Omental fat pad (tissue), 4 donors: Measurements from ENCODE around the gene EEF1AKMT4. TPM values are rescaled to one million over a fixed set of nuclear protein-coding genes. Genes with fewer than 3 reads are reported as not detected.

Experiments used
- ATAC-seq: fragments of 150-250 bp; one replicate; pipeline ENCODE4 v1.9.1; 2016; ENCODE audit warnings: mild to moderate bottlenecking, moderate library complexity; ENCODE audit not compliant: low FRiP score
- DNase-seq: peaks from one replicate; pipeline ENCODE4 v3.0.0-alpha.2; 2019; ENCODE audit warnings: low spot score
- CTCF ChIP-seq, 3 donors: fragments of 450-650 bp; IDR thresholded peaks; one replicate each; pipeline ENCODE4 v1.5.1; 2016 to 2017; ENCODE audit warnings: antibody characterized with exemption in 3 of 3, mild to moderate bottlenecking in 3 of 3, moderate library complexity in 2 of 3
- total RNA-seq, 4 donors: library from RNA; depleted of rRNA; stranded (reverse); fragments of >200 nt; gene quantifications; one replicate each; pipeline ENCODE4 v1.1.0, GENCODE V29; 2016

The EEF1AKMT4 gene
- total RNA-seq = 10 to 100 TPM in 1 of 4 donors, 1 to 10 TPM in 3; 1.7 to 14.8 (median 5.5) TPM

GRCh38 chr3:184249412-184250166, at the start of gene EEF1AKMT4:
EEF1AKMT4 (plus strand) TSS chr3:184249672; CDS start chr3:184249695, 23 bp downstream.
- peak; percentile 88 for DNase-seq
- peak; percentile 97 for ATAC-seq

DNA sequence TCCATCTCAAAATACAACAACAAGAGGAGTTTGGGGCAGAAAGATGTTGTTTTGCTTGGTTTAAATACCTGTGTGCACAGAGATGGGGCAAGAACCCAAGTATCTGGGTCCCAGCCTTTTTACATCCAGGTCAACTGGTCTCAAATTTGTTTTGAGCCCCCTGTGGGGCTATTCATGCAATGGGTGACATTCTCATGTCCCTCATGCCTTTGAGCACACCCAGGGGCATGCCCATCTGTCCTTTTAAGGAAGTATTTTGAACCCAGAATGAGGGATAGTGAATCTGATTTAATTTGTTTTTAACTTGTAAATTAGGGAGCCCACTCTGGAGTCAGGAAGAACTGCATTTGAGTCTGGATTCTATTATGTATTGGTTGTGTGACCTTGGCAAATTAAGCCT, 48.6 kb upstream of the EEF1AKMT4 start:
- ATAC-seq = no peak
- no peak for DNase-seq
- no peak for TF ChIP-seq CTCF (IDR thresholded peaks at IDR 0.05)

More at GRCh38 chr3:184249412-184250166, at the start of gene EEF1AKMT4:
- TF ChIP-seq CTCF (IDR thresholded peaks at IDR 0.05) = no peak

DNA sequence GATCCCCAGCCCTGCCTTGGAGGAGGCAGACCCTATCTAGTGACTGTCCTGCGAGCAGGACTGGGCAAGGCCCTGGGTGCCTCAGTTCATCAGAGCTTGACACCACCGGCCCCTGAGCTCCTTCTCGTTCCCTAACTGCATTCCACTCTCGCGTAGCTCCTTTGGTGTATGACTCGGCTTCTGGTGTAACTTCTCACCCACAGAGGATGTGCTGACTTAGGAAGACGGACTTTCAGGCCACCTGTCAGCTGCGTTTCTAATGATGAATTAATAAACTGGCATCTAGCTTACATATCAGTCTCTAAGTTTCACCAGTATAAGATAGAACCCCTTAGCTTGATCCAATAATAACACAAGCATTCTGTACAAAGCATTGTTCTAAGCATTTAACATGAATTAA, 45.9 kb upstream of the EEF1AKMT4 start:
- DNase-seq (no peak), ATAC-seq (no peak)
- no peak for TF ChIP-seq CTCF (IDR thresholded peaks at IDR 0.05)

- DNase-seq (no peak), ATAC-seq (no peak)
- no peak for TF ChIP-seq CTCF (IDR thresholded peaks at IDR 0.05)
These were observed 40.1 kb upstream of the EEF1AKMT4 start for GRCh38 chr3:184209146-184209923.

DNA sequence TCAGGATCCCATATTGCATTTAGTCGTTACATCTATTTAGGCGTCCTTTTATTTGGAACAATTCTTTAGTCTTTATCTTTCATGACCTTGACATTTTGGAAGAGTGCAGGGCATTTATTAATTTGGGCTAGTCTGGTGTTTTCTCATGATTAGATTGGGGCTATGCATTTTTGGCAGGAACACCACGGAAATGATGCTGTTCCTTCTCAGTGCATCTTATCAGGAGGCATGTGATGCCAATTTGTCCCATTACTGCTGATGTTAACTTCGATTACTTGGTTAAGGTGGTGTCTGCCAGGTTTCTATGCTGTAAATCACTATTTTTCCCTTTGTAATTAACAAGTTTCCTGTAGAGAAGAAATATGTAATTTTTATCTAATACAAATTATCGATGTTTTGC, 38.2 kb upstream of the EEF1AKMT4 start:
- TF ChIP-seq CTCF (IDR thresholded peaks at IDR 0.05) = no peak
- no peak for ATAC-seq
- no peak for DNase-seq

DNA sequence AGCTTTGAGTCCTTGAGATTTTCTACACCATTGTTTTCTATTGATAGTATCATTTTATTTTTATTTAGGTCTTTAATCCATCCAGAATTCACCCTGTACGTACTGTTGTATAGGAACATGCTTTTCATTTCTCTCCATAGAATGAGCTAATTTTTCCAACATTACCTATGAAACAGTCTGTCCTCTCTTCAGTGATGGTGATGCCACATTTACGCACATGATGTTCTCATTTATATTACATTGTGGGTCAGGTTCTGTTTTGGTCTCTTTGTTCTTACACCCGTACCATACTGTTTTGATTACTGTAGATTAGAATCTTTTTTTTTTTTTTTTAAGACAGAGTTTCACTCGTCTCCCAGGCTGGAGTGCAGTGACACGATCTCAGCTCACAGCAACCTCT, 37.8 kb upstream of the EEF1AKMT4 start:
- ATAC-seq (no peak), DNase-seq (no peak)
- TF ChIP-seq CTCF (IDR thresholded peaks at IDR 0.05) = no peak
